GM18508 (cell line): ENCODE measurements around the gene GSAP.

Source experiments
- ATAC-seq: cut with Tn5 transposase; IDR thresholded peaks from one replicate; pipeline ENCODE4 v1.9.1; 2021; ENCODE audit warnings: moderate number of reproducible peaks; ENCODE audit not compliant: insufficient read depth, unreplicated experiment

The GSAP gene

DNA sequence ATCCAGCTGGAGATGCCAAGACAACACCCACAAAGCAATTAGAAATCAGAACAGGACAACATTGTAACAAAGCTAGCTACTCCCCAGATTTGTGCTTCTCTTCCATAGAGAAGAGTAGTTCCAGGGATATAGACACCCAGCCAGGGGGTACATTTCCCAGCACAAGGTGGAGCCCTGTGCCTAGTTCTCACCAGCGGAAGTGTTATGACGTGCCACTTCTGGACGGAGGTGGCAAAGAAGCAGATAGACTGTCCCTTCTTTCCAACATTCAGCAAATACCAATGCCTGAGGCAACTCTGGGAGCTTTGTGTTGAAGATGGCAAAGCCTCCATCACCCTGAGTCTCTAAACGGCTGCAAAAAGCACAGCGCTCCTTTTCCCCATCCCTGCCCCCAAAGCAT is 23.4 kb upstream of the GSAP start:
- ATAC-seq: no peak

DNA sequence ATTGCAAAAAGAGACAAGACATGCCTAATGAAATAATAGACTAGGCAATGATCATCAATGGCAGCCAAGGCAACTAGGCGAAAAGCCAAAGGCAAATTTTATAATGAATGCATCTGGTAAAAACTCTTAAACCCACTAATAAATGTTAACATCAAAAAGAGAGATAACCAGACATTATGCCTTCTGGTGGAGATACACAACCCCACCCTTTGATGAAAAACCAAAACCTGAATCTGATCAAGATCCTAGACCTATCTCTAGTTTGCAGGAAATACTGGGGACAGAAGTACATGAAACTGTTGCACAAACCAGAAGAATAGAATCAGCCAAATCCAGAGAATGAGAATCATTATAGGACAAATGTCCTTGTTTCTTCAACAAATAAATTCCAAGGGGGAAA is 22.0 kb upstream of the GSAP start:
- no peak for ATAC-seq

DNA sequence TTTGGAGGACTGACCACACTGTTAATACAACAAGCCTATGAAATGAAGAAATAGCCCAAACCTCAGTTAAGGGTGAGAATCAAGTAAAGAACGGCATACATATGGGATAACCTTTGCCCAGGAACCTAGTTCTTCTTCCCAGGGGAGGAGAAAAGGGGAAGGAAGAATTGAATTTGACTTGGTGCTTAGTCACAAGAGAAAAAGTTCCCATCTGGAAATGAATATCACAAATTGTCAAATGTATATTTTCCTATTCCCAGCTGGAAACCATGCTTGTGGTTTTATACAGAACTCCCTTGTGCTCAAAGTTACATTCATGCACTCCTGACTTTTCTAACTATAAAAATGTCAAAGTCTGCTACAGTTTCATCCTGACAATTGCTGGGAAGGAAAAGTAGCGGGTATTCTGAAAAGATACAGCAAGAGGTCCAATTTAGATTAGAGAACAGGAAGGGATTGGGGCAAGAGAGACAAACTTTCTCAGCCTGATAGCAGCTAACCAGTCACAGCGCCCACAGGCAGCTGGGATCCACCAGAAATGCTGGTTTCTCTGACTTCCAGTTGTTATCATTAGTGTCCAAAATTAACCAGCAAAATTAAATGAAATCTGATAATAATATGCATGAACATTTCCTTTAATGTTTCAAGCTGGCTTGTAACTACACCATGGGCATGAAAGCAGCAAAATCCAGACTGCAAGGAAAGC is 18.6 kb upstream of the GSAP start:
- no peak for ATAC-seq

DNA sequence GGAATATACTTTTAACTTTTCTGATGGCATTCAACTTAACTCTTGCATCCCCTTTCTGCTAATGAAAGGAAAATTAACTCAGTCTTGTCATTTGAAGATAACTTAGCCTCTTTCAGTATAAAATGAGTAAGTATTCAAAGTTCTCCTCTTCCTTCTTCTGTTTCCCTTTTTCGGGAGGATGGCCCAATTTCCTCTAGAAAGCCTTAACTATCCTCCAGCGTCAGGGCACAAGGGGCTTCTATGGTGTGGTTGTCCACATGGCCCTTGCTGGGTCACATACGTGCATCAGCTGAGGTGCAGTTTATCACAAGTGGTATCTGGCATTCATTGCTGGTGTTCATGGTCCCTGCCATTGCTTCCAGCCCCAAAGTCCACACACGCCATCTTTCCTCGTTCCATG is 17.8 kb upstream of the GSAP start:
- ATAC-seq: no peak

DNA sequence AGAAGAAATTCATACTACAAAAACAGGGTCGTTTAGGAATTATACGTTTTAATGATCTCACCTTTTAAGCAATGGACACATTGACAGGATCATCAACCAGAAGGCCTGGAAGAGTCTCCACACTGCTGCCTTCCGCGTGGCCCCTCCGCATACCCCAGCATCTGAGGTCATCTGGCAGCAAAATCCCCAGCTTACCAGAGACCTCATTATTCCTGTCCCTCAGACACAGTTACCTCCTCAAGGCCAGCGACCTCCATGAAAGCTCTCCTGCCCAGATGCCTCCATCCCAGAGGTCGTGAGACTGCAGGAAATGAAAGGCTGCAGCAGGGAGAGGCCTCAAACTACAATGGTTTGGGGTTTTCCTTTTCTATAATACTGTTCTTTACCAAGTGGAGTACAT is 14.8 kb upstream of the GSAP start:
- ATAC-seq: no peak

DNA sequence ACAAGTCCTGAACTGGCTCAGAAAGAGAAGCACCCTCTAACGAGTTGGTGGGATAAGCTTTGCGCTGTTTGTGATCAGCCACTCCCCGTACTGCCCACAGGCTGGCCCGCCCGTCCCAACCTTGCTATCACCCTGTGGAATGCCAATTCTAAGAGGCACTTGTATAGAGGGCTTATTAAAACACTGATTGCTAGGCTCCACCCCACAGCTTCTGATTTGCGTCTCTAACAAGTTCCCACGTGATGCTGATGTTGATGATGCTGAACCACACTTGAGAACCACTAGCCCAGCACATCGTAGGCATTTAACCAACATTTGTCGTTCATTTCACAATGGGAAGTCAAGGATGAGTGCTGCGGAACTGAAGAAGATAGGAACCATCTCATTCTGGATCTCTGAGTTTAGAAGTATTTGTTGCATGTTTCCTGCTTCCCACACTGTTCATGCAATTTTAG is 12.7 kb upstream of the GSAP start:
- ATAC-seq: no peak

DNA sequence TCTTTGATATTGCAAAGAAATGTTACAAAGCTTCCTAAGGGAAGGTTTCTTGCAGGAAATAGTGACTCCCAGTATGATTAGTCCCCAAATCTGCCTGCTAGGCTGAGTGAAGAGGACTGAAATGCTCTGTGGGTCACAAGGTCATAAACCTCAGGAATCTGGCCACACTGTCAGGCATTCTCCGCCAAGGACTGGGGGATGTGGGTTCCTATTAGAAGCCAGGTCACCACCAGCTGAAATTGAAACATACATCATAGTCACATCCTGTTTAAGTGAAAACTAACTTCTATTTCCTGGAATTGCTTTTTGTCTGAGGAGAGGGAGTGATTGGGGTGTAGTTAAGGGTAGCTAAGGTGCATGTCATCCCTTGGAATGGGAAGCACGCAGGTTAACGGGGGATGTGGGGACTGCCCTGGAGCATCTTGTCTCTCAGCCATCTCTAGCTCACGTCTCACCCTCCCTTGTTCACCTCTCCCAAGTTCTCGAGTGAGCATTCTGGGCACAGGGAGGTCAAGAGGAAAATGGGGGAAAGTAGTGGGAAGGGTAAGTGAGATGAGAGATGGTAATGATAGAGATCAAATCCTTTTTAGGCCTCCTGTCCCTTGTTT is 12.0 kb upstream of the GSAP start:
- no peak for ATAC-seq

DNA sequence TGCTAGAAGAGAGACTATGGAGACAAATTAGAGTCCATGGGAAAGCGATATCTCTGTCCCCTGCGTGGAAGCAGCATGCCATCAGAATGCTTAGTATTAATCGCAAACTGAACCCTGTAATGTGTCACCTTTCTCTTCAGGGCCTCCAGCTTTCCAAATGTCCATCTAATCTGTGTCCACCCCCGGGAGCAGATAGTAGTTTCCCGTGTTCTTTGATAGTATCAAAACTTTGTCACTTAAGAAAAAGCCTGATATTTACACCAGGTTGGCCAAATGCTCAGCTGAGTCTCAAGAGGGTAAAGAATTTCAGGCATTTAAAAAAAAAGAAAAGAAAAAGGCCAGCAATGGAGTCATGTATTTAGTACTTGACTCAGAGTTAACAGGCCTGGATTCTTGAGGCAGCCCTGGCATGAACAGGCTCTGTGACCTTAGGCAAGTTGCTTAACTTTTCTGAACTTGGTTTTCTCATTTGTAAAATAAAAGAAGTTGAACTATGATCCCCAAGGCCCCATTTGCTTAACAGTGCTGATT is 10.4 kb upstream of the GSAP start:
- no peak for ATAC-seq

DNA sequence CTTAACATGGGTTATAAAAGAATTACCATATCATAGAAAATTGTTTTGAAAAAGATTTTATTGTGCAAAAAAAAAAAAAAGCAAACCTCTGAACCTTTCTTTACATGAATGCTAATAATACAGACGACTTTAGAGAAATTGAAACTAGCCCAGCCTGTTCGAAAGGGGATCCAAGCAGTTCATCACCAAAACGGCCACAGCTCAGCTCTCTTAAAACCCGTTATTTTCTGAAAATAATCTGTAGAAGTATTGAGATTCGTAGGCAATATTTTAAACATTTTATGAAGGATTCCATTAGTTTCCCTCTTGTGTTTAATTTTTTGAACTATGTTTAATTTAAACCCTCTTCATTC is 9.9 kb upstream of the GSAP start:
- ATAC-seq: no peak

DNA sequence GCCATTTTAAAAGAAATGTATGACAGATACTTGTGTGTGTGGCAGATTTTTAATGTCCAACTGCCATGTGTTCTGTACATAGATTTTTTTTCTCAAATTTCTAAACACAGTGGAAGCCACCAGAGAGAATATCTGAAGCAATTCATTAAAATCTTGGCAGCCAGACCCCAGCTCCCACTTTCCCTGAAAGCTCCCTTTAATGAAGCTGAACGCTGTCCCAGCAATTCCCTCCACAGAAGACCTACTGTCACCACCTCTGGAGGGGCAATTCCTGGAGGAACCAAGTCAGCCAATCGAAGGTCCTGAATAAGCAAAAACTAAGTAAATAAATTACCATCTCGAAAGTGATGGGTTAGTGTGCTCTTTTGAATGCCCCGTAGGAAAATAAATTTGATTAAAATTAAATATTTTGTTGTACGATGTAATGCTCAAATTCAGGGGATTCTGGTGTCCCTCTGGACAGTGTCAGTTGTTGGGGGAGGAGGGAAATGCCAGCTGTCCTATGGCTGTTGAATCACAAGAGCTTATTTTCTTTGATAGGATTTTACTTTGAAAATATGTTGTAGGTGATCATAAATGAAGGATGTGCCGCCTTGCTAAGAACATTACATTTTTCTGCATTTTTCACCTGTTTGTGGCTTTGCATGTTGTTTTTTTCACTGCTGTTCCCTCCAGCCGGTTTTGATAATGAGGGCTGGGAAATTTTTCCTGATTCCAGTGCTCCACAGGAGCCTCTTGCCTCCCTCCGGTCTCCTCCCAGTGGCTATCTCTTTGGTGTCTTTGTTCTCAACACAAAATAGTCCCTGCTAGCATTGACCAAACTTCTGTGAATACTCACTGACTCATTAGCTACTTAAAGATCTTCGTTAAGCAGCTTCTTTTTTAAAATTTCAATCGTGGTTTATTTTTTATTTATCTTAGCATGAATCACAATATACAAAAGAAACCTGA is 9.2 kb upstream of the GSAP start:
- ATAC-seq: no peak

DNA sequence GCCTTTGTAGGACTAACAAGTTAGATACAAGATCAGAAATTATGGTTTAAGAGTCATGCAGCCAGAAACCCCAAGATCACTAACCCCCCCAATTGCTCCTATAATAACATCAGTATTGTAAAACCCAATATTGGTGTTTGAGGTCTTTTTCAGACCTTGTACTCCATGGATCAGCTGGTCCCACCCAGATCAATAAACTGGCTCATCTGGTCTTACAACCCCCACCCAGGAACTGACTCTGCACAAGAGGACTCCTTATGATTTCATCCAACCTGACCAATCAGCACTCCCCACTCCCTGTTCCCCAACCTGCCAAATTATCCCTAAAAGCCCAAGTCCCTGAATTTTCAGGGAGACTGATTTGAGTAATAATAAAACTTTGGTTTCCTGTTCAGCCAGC is 6.4 kb upstream of the GSAP start:
- ATAC-seq: no peak

DNA sequence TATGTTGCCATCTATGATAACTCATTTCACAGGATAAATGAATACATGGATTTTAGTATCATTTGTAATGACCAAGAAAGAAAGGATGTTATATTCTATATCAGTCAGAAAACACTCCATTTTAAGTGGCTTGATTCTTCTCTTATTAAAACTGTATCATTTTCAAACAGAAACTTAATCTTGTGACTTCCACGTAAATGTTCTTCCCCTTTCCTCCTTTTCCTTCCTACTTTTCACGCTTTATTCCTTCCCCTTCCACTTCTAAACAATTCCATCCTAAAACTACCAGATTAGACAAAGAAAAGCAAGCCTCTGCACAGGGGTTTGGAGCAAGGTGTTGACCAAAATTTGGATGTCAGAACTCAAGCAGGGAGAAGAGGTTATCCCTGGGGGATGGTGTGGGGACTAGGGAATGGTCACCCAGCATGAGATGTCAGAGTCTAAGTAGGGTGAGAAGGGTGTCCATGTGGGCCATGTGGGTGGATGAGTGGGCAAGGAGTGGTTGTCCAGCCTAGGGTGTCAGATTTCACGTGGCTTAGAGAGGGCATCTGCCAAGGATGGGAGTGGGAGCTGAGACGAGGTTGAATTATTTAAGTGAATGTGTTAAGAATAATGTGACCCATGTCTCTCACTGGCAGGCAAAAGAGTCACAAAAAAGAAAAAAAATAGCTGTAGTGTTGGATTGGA is 5.0 kb upstream of the GSAP start:
- no peak for ATAC-seq

DNA sequence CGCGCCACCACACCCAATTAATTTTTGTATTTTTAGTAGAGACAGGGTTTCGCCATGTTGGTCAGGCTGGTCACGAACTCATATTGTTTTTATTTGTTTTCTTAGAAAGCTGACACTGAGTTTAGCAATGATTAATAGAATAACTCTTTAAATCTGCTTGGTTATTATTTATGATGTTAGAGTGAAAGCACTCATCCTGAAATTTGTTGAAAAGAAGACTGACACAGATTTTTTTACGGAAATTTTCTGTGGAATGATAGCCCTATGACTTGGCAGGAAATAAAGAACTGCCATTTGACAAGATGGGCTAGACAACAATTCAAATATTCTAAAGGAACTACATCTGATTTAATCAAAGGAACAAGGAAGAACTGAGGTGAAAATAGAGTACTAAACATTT is 4.3 kb upstream of the GSAP start:
- ATAC-seq: no peak

DNA sequence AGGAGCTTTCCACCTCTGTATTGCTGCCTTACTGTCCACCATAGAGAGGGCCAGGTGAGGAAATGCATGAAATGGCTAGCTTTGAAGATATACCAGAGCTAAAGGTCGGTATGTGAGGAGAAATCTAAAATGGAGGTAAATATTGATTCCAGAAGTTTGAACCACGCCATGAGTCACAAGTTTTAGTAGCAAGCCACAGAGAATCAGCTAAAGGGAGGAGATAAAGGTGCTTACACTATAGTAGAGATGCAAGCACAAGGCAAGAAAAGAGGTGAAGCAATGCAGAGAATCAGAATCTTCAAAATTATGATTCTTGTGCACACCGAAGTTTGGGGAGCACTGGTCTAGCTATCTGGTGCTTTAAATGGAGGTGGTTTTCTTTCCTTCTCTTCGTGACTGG is 3.0 kb upstream of the GSAP start:
- no peak for ATAC-seq

DNA sequence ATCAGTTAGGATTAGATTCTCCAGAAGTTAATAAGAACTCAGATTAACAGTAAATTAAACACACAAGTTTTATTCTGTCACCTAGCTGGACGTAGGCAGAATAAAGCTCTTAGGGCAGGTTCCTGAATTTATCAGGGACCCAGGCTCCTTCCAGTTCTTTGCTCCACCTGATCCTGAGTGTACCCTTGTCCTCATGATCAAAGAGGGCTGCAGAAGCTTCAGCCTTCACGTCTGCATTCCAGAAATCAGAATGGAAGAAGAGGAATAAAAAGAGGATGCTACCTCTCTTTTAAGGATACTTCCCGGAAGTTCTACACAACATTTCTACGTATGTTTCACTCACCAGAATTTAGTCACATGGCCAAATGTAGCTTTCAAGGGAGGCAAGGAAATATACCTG is 1.7 kb upstream of the GSAP start:
- no peak for ATAC-seq

DNA sequence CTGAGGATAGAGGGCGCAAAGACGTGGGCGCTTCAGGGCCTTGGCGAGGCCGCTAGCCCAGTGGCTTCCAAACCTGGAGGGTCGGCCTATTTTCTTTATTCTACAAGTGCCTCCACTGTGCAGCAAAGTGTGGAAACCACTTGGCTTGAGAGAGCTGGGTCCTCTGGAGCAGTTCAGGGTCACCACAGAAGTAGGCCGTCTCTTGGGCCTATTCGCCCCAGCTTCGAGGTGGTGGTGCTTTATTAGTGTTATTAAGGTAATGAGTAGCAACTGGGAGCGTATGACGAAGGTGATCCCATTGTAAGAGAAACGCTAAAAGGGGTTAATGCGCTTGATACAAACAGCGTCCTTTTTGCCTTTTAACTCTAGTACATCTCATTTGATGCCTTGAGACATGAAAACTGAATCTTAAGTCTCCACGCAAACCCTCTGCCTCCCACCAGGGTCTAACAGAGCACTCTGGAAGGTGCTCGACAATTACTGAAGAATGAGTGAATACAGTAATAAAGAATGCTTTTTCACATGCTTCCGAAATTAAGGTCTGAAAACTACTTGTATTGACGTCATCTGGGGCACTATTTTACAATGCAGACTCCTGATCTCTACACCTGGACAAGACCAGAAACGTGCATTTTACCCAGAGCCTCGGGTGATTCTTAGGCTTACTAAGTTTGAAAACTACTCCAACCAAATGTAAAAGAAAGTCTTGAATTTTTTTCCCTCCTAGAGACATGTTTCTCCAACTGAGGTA is 647 bp upstream of the GSAP start:
- ATAC-seq: no peak

DNA sequence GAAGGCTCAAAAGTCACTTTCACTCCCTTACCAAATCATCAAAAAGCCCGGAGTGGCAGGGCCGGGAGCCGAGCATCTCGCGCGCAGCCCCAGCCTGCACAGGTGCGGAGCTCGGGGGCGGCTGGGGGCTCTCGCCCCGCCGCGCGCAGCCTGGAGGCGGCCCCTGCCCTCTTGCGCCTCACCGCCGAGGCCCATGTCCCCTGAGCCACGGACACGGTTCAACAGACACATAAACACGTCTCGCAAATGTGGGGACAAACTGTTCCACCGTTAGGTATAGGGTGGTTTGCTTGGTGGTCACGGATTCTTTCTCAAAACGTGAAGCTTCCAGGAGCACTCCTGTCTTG is 700 bp downstream of the GSAP start:
- ATAC-seq: no peak

DNA sequence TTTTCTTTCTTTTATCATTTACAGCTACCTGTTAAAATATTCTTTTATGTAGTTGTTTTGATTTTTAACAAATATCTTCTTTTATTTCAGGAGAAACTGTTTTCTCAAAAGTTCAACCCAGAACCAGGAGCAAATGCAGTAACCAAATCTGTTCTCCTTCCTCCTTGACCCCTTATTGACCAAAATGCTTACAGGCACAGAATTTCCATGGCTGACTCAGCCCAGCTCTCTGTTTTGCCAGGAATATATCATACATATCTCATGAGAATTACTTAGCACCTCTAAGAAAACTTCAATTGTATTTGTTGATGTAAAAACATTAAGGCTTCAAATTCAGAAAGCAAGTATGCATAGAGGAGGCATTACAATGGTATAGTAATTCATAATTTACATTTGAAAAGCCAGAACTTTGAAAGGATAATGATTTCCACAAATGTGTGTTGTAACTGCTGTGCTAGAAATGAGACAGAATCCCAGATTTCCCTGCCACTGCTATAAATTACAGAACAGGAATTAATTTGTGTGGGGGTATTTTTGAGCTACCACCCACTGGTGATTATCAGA is 2.2 kb downstream of the GSAP start:
- ATAC-seq: no peak

DNA sequence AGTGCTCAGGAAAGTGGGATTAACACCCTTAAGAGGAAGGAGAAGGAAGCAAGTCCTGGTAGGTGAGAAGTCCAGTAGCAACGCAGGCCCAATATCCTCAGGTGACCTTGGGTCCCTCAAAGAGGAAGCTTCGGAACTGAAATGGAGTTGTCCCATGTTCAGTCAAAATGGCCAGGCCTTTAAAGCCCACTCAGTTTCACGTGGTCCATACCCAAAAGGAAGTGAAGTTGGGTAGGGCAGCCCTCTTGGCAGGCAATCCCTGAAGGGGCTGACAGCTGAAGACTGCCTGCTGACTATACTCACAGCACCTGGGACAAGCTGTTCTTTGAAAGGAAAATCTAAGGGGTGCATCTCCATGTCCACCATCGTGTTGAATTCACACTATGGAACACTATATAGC is 3.0 kb downstream of the GSAP start:
- no peak for ATAC-seq
